Measurements from ENCODE around the gene DOCK2.

Gene DOCK2

GRCh38 chr5:169909945-169910344 is 272.9 kb downstream of the DOCK2 start:
- no peak for DNase-seq (ENCODE audit: low read depth)

GRCh38 chr5:169910393-169910792 is 273.3 kb downstream of the DOCK2 start:
- DNase-seq (ENCODE audit: low read depth): no peak

DNA sequence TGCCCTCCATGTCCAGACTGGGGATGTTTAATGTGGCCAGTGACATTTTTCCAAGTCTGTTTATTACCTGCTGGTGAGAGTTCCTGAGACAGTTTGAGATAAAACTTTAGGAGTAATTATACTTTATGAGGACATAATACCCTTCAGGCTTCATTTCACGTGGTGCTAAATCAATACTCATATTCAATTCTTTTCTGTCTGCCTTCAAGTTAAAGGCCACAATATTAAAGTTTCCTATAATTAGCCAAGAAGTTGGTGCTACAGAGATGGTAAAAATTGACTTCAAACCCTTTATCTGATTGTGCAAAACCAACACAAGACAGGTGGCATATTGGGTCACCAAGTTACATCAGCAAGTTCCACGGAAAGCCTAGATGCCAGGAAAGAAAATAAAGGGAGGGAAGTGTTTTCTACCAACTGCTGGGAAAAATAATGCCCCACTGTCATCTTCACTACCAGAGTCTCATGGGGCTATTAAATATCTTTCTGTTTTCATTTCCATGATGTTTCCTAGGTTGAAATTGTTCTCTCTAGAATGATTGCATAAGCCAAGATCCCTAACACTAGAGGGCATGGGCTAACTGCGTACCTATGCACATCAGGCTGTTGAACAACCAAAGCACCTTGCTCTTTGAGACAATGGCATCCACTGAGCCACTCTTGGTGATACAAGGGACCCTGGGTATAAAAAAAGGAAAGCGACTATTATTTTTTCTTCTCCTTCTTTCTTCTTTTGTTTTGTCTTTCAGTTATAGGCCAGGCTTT is 274.6 kb downstream of the DOCK2 start:
- DNase-seq (ENCODE audit: low read depth): no peak

DNA sequence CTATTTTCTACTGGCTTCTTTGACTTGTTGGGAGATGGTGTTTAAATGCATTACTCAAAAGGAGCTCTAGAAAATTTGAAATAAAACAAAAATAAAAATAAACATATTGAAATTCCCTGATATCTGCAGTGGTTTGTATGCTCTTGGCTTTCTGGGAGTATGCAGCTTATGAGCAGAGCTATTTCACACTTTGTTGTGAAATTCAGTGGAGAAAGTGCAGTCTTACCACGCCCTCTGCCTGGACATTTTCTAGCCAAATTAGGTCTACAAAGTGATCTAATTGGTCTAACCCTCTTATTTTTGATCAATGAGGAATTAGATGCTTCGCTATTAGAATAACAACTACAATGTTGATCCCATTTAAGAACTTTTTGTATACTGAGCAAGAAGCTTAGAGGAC is 276.4 kb downstream of the DOCK2 start:
- DNase-seq (ENCODE audit: low read depth): no peak

DNA sequence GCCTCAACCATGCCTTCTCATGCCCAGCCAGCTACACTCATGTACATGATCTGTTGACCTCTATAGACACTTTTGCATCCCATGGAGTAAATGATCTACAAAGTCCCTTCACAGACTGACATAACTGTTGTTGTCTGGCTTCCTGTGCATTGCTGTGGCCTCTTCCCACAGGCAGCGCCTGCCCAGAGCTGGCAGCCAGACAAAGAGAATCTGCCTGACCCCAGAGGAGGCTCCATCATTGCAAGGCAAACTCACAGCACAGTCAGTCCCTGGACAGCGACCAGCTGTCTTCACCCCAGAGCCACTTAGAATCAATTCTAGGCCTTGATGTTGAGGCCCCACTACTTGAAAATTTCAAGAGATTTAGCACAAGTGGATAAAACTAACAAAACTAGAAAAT is 277.7 kb downstream of the DOCK2 start:
- DNase-seq (ENCODE audit: low read depth): no peak

- no peak for DNase-seq (ENCODE audit: low read depth)
These were observed 280.4 kb downstream of the DOCK2 start for GRCh38 chr5:169917500-169917899.

DNA sequence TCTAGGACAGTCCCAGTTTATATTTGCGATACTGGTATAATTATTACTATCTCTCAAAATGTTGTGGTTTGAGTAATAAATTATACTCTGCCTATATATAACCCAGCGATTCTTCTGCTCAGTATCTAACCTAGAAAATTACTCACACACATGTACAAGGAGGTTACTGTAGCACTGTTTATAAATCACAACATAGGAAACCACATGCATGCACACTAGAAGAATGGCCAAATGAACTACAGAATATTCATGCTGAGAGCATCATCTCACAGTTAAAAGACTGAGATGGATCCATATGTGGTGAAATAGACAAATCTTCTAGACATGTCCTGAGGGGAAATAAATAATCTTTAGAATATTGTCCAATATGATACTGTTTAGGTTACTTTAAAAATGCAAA is 281.2 kb downstream of the DOCK2 start:
- DNase-seq (ENCODE audit: low read depth): no peak

DNA sequence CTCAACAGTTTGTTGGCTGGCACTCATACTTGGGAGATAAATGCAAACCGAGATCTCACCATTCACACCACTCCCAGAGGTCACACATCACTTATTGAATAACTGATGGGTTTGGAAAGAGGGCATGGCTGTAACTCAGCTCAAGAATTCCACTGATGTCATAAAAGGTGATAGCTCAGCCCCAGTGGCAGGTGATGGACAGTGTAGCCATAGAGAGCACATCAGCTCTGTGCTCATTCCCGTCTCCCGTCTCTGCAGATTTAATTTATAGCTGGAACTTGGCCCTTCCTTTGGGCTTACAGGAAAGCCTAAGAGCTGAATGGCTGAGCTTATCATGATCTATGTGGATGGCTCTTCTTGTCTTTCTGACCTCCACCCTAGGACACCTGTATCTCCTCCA is 283.4 kb downstream of the DOCK2 start:
- no peak for DNase-seq (ENCODE audit: low read depth)

GRCh38 chr5:169921384-169921783 is 284.3 kb downstream of the DOCK2 start:
- no peak for DNase-seq (ENCODE audit: low read depth)

DNA sequence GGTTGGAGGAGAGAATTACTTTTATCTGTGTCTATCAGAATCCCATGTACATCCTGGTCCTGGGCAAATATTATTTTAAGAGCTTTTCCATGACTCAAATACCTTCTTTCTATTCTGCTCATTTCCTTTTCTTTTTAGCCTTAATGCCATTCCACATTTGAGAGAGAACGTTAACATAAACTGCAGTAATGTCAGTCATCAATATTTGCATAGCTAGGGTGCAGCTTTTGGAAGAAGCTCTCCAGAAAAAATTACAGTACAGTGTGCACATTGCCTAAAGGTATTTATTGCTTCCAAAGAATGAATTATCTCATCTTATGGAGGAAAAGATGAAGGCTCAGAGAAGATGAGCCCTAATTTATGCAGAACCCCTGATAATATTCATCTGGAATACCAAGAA is 284.9 kb downstream of the DOCK2 start:
- DNase-seq (ENCODE audit: low read depth): no peak

DNA sequence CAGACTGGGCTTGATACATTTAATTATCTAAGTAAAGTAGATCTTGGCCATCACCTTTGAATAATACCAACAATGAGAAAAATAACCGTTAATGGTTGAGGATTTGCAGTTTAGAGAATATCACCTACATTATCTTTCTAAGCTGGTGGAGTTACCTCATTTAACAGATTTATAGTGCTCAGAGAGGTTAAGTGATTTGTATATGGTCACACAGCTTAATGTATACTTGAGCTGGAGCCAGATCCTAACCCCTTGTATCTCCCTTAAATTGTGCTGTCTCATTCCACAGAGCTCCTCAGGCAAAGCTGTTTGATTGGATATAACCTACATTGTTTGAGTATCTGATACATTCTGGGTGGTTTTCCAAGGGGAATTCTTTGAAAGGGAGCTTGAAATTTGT is 285.4 kb downstream of the DOCK2 start:
- DNase-seq (ENCODE audit: low read depth): no peak

GRCh38 chr5:169923988-169924387 is 286.9 kb downstream of the DOCK2 start:
- DNase-seq (ENCODE audit: low read depth): no peak

DNA sequence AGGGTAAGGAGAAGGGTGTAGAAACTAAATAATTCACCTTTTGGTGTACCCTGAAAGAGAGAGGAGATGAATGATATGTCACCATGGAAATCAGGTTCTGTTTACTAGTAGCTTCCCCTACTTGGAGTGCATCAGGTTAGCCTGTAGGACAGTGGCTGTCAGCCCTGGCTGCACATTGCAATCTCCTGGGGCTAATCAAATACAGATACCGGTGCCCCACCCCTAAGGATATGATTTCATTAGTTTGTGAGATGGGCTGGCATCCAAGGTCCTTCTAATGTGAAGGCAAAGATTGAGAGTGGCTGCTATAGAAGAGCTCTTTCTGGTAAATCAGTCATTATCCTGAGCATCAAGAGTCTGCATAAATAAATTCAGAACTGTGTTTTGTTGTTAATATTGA is 296.1 kb downstream of the DOCK2 start:
- no peak for DNase-seq (ENCODE audit: low read depth)

DNA sequence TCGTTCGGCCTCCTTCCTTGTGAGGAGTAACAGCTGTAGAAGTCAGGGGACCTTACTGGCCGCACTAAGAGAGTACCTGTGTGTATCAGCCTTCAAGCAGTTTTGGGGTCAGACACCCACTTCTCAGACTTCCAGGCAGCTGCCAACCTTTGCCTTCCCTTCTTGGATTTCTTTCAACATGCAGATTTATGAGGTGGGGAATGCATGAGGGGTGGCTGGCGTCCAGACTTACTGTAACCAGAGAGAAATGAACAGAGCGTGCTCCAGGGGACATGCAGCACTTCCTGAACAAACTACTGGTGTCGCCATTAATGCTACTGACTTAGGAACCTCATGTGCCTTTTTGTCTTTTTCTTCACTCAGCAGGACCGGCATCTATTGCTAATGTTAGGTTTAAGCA is 296.5 kb downstream of the DOCK2 start:
- DNase-seq (ENCODE audit: low read depth): no peak

GRCh38 chr5:169934990-169935389 is 297.9 kb downstream of the DOCK2 start:
- DNase-seq (ENCODE audit: low read depth): no peak

- DNase-seq (ENCODE audit: low read depth): no peak
These were observed 298.7 kb downstream of the DOCK2 start for GRCh38 chr5:169935762-169936161.

DNA sequence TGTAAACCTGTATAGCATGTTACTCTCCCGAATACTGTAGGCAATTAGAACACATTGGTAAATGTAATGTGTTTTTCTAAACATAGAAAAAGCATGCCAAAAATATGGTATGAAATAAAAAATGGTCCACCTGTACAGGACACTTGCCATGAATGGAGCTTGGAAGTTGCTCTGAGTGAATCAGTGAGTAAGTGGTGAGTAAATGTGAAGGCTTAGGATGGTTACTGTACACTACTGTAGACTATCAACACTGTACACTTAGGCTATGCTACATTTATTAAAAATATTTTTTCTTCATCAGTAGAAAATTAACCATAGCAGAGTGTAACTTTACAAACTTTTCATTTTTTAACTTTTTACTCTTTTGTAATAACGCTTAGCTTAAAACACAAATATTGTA is 301.4 kb downstream of the DOCK2 start:
- no peak for DNase-seq (ENCODE audit: low read depth)

- DNase-seq (ENCODE audit: low read depth): no peak
These were observed 302.7 kb downstream of the DOCK2 start for GRCh38 chr5:169939731-169940130.

DNA sequence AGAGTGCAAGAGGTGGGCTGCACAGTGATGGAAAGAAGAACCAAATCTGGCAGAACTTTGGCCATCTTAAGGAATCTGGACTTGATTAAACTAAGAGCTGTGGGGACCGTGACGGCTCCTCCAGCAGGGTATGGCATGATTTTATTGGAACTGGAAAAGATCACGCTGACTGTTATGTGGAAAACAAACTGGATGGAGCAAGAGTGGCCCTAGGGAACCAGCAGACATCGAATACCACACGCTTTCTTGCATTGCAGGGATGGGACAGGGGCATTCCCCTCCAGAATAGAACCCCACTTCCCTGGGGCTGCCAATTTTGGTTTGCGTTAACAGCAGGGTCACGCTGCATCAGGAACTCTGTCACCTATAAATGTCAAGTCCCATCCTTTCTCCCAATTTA is 304.5 kb downstream of the DOCK2 start:
- no peak for DNase-seq (ENCODE audit: low read depth)

- DNase-seq (ENCODE audit: low read depth): no peak
These were observed 305.1 kb downstream of the DOCK2 start for GRCh38 chr5:169942181-169942580.

- no peak for DNase-seq (ENCODE audit: low read depth)
These were observed 306.0 kb downstream of the DOCK2 start for GRCh38 chr5:169943026-169943425.

DNA sequence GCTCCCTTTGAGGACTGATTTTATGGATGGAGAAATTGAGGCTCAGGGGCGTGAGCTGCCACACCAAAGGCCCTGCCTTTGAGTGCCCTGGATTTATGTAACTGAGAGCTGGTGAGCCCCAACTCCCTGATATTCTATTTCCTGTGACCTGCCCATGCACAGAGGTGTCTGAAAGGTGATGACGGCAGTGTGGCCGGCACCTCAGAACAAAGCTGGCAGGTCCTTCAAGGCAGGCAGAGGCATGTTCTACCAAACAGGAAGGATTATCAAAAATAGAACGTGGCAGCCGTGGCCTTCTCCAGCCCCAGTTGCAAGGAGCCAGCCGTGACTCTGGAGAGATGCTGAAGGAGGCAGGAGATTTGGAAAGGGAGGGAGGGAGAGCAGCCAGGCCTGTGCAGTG is 307.0 kb downstream of the DOCK2 start:
- no peak for DNase-seq (ENCODE audit: low read depth)

GRCh38 chr5:169944922-169945680 is 308.0 kb downstream of the DOCK2 start:
- DNase-seq (ENCODE audit: low read depth): no peak

DNA sequence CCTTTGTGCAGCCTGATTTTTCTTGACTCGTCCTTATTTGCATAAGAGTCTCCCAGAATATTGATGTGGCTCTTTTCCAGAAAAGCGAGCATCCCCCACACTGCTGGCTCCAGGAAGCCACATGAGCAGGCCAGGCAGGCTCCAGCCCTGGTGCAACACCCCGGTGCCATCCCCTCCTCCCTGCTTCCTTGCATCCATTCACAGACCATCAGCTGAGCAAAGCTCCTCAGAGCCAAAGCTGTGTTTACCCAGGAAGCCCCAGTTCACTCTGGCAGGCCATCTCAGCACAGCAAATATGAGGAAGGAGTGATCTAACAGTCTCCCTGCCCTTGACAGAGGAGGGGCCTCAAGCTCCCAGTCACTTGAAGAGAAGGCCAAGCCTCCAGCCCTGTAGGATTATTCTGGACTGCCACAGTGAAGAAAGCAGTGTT is 308.8 kb downstream of the DOCK2 start:
- no peak for DNase-seq (ENCODE audit: low read depth)

All from stimulated activated CD8-positive, alpha-beta memory T cell treated with anti-CD3 and anti-CD28 coated beads, Interleukin-7, amount 100 ng/mL, for 24 hours (primary cell).